K562 (cell line): ENCODE results near the gene RABGAP1L. TPM values are rescaled to one million over a fixed set of nuclear protein-coding genes. Genes with fewer than 3 reads are reported as not detected.

Experiments used
- ATF4 ChIP-seq: fragments of 450-650 bp; formaldehyde crosslinking; IDR thresholded peaks from 2 replicates; pipeline ENCODE4 v1.4.0; 2022; ENCODE audit warnings: mild to moderate bottlenecking, moderate library complexity
- BRF1 ChIP-seq: IDR thresholded peaks from 3 replicates; pipeline ENCODE4 v1.6.1; 2011; ENCODE audit warnings: borderline replicate concordance, mild to moderate bottlenecking; ENCODE audit not compliant: insufficient read length; ENCODE audit errors: extremely low read depth
- DIDO1 ChIP-seq: fragments of 450-650 bp; IDR thresholded peaks from 2 replicates; pipeline ENCODE4 v1.6.1; 2016; ENCODE audit warnings: low read depth, missing biosample characterization, missing genetic modification characterization
- ELF1 ChIP-seq: fragments of 200-800 bp; sonication (Bioruptor generic); IDR thresholded peaks from 2 replicates; pipeline ENCODE4 v1.6.1; 2016; ENCODE audit warnings: missing genetic modification characterization, missing compliant biosample characterization
- ELF2 ChIP-seq: fragments of 250-450 bp; sonication (Bioruptor Pico); IDR thresholded peaks from 2 replicates; pipeline ENCODE4 v1.5.0; 2021; ENCODE audit warnings: mild to moderate bottlenecking
- FOXJ2 ChIP-seq: fragments of 200-800 bp; sonication (Bioruptor generic); IDR thresholded peaks from 2 replicates; pipeline ENCODE4 v1.6.1; 2016; ENCODE audit warnings: missing genetic modification characterization, missing compliant biosample characterization
- FOXM1 ChIP-seq, 2 experiments: fragments of 450-650 bp in 1 of 2; sonication (generic) in 1 of 2; formaldehyde crosslinking in 1 of 2; IDR thresholded peaks; 2 replicates each; pipeline versions ENCODE4 v1.6.1 to v1.9.0; 2017 to 2022; ENCODE audit warnings: low read depth in 2 of 2, mild to moderate bottlenecking in 2 of 2, missing genetic modification reagents in 1 of 2, moderate library complexity in 1 of 2
- GABPB1 ChIP-seq: sonication (generic); formaldehyde crosslinking; IDR thresholded peaks from 2 replicates; pipeline ENCODE4 v1.8.0; 2022; ENCODE audit warnings: mild to moderate bottlenecking, missing genetic modification reagents
- KAT8 ChIP-seq: fragments of 450-650 bp; IDR thresholded peaks from 2 replicates; pipeline ENCODE4 v1.6.1; 2016; ENCODE audit warnings: low read depth, mild to moderate bottlenecking
- NFIC ChIP-seq: fragments of 450-650 bp; IDR thresholded peaks from 2 replicates; pipeline ENCODE4 v1.6.1; 2017; ENCODE audit warnings: mild to moderate bottlenecking, inconsistent platforms
- NR3C1 ChIP-seq: sonication (generic); formaldehyde crosslinking; IDR thresholded peaks from 2 replicates; pipeline ENCODE4 v1.8.1; 2022; ENCODE audit warnings: missing genetic modification reagents
- PTRF ChIP-seq: fragments of 450-650 bp; IDR thresholded peaks from 2 replicates; pipeline ENCODE4 v1.6.1; 2016; ENCODE audit warnings: mild to moderate bottlenecking, missing genetic modification characterization, missing compliant biosample characterization
- REST ChIP-seq, 2 experiments: fragments of 450-650 bp; formaldehyde crosslinking in 1 of 2; IDR thresholded peaks; 2 replicates each; pipeline versions ENCODE4 v1.4.0 to v1.6.1; 2014 to 2020; ENCODE audit warnings: mild to moderate bottlenecking in 2 of 2, borderline replicate concordance in 1 of 2, low read depth in 1 of 2
- SMARCA5 ChIP-seq: fragments of 450-650 bp; IDR thresholded peaks from 2 replicates; pipeline ENCODE4 v1.6.1; 2016
- SMC3 ChIP-seq: conservative IDR thresholded peaks from 2 replicates; pipeline ENCODE4 v1.6.1; 2011; ENCODE audit warnings: low read depth, low read length, improper control_type of control experiment; ENCODE audit not compliant: insufficient read depth
- SRSF3 ChIP-seq: fragments of 200-400 bp; formaldehyde crosslinking; IDR thresholded peaks from 2 replicates; pipeline ENCODE4 v1.6.1; 2016; ENCODE audit warnings: mild to moderate bottlenecking, low read length, moderate library complexity; ENCODE audit not compliant: insufficient read depth
- ZFPM2 ChIP-seq: fragments of 250-450 bp; sonication (Bioruptor Pico); IDR thresholded peaks from 2 replicates; pipeline ENCODE4 v1.5.1; 2022; ENCODE audit warnings: mild to moderate bottlenecking
- ZNF311 ChIP-seq: fragments of 250-450 bp; sonication (Bioruptor Pico); IDR thresholded peaks from 2 replicates; pipeline ENCODE4 v1.4.0; 2020; ENCODE audit warnings: mild to moderate bottlenecking, moderate library complexity
- polyA plus RNA-seq, 8 experiments: library from polyadenylated mRNA; depleted of rRNA in 4 of 8; stranded (reverse) in 5 of 8; unstranded in 3 of 8; fragments of >200 nt; fragmentation: Nextera tagmentation in 2 of 8; fragmentation: Illumina TruSeq in 1 of 8; extraction: Ambion mirVana in 2 of 8; extraction: Trizol in 1 of 8; gene quantifications; 2 replicates each; pipeline versions ENCODE4 v1.2.1 to v1.2.3, GENCODE V29; 2011 to 2014; ENCODE audit warnings: inconsistent platforms in 1 of 8, missing spikeins in 1 of 8
- total RNA-seq, 7 experiments: library from RNA; depleted of rRNA in 6 of 7; stranded (reverse); fragments of >200 nt in 6 of 7; fragmentation: Illumina TruSeq in 2 of 7; extraction: Trizol in 2 of 7; gene quantifications; 2 replicates each; pipeline versions ENCODE4 v1.2.1 to v1.2.3, GENCODE V29; 2011 to 2021; ENCODE audit warnings: low replicate concordance in 1 of 7
- TF ChIP-seq, protein P1 (sequence below): fragments of 250-450 bp; sonication (Bioruptor Pico); IDR thresholded peaks from 2 replicates; pipeline ENCODE4 v1.5.0; 2021

The RABGAP1L gene
- total and polyA plus RNA-seq, 9 of the 15 experiments (the other 6 are each of a cell fraction or from before 2014, with no cell fraction given) = 16.5 to 44.9 (median 26.7) TPM

GRCh38 chr1:174204697-174205308 lies 45.5 kb downstream of the RABGAP1L start (continued):
- TF ChIP-seq REST (IDR thresholded peaks at IDR 0.05; ENCODE audit: borderline replicate concordance) (peak; percentile 26; the same call in 1 of the 2 replicates), REST (CRISPR knock-in tag; IDR thresholded peaks at IDR 0.05; ENCODE audit: low read depth) (no peak), ZFPM2 (CRISPR knock-in tag) (0 out of 2 replicates have a peak, but pooled peaks have one; percentile 32), FOXM1 (IDR thresholded peaks at IDR 0.05; ENCODE audit: low read depth) (peak; percentile 49; the same call in 1 of the 2 replicates), FOXM1 (CRISPR knock-in tag; IDR thresholded peaks at IDR 0.05; ENCODE audit: low read depth) (no peak), ZNF311 (no peak), SMC3 (no peak), ELF1 (peak; percentile 71), ATF4 (CRISPR knock-in tag) (no peak), BRF1 (no peak), PTRF (tag) (0 out of 2 replicates have a peak, but pooled peaks have one; percentile 30), NFIC (peak; percentile 16; the same call in 1 of the 2 replicates), KAT8 (no peak), DIDO1 (tag) (peak; percentile 73), ELF2 (CRISPR knock-in tag) (no peak), SMARCA5 (0 out of 2 replicates have a peak, but pooled peaks have one; percentile 32), SRSF3 (no peak), GABPB1 (CRISPR knock-in tag) (peak; percentile 74; the same call in 1 of the 2 replicates), NR3C1 (no peak), FOXJ2 (tag) (peak; percentile 64; the same call in 1 of the 2 replicates)
- TF ChIP-seq, protein P1, sequence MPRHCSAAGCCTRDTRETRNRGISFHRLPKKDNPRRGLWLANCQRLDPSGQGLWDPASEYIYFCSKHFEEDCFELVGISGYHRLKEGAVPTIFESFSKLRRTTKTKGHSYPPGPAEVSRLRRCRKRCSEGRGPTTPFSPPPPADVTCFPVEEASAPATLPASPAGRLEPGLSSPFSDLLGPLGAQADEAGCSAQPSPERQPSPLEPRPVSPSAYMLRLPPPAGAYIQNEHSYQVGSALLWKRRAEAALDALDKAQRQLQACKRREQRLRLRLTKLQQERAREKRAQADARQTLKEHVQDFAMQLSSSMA (CRISPR knock-in tag) = no peak
